ENCODE data around the gene TRIM56.

The TRIM56 gene

DNA sequence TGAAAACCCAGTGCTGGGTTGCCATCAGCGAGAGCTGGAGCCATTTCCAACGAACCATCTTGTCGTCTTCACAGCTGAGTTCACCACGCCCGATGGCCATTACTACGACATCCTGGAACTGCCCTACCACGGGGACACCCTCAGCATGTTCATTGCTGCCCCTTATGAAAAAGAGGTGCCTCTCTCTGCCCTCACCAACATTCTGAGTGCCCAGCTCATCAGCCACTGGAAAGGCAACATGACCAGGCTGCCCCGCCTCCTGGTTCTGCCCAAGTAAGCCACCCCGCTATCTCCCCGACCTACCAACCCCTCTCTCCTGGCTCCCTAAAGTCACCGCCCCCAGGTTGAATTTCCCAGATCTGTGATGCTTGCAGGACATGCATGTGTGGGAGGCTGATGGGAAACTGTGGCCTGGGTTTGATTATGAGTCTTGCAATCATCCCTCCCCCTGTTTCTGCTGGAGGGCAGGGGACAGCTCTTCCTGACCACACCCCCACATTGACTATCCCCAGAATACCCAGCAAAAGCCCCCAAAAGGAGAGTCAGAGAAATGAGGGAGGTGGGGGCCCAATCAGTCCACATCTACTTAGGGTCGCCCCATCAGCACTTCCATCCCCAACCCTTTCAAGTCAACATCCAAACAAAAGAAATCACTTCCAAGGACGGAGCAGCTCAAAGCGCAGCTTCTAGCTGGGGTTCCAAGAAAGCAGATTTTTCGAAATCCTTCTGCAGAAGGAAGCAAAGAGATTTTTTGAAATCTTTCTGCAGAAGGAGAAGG lies 48.5 kb downstream of the TRIM56 start:
- Histone ChIP-seq H3K4me2 (ENCODE audit: low read length) (no peak overlapping the region), H3K4me1 (no peaks in the 10 kb centered on the region), H3K9ac (no peak overlapping the region), H3K36me3 (ENCODE audit: control insufficient read depth, insufficient read depth, low read length) (no peaks in the 10 kb centered on the region), H2AFZ (no peak overlapping the region), H3K27ac (no peak overlapping the region), H3K79me2 (no peaks in the 10 kb centered on the region), H3K27me3 (ENCODE audit: control insufficient read depth, insufficient read depth, low read length) (no peaks in the 10 kb centered on the region), H3K4me3 (ENCODE audit: low read depth, low read length) (no peak overlapping the region), H3K9me3 (ENCODE audit: control insufficient read depth, low read length) (no peaks in the 10 kb centered on the region)
- TF ChIP-seq, protein P1, sequence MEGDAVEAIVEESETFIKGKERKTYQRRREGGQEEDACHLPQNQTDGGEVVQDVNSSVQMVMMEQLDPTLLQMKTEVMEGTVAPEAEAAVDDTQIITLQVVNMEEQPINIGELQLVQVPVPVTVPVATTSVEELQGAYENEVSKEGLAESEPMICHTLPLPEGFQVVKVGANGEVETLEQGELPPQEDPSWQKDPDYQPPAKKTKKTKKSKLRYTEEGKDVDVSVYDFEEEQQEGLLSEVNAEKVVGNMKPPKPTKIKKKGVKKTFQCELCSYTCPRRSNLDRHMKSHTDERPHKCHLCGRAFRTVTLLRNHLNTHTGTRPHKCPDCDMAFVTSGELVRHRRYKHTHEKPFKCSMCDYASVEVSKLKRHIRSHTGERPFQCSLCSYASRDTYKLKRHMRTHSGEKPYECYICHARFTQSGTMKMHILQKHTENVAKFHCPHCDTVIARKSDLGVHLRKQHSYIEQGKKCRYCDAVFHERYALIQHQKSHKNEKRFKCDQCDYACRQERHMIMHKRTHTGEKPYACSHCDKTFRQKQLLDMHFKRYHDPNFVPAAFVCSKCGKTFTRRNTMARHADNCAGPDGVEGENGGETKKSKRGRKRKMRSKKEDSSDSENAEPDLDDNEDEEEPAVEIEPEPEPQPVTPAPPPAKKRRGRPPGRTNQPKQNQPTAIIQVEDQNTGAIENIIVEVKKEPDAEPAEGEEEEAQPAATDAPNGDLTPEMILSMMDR (IDR thresholded peaks at IDR 0.05) = no peak

DNA sequence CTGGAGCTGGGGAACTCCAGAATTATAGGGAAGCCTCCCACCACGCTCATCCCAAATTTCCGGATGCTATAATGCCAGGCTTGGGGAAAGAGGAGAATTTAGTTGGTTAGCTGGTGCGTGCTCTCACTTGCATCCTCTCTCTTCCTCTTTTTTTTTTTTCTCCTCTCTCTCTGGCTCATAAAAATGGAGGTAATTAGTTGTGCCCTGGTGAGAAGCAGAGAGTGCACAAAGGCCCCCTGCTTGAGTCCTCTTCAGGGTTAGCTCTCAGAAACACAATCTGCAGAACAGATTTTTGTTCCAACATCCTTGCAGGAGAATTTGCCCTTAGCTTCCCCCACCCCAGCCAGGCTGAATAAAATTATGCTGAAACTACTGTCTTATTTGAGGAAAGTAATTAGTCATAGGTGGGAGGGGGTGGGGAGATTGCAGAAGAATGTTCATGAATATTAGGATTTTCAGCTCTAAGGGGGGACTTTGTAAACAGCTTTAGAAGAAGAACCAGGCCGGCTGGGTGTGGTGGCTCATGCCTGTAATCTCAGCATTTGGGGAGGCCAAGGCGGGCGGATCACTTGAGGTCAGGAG lies 49.2 kb downstream of the TRIM56 start:
- Histone ChIP-seq H3K36me3 (ENCODE audit: control insufficient read depth, insufficient read depth, low read length) (no peaks in the 10 kb centered on the region), H3K4me2 (ENCODE audit: low read length) (no peak overlapping the region), H3K9me3 (ENCODE audit: control insufficient read depth, low read length) (no peaks in the 10 kb centered on the region), H3K79me2 (no peaks in the 10 kb centered on the region), H2AFZ (no peak overlapping the region), H3K9ac (no peak overlapping the region), H3K4me3 (ENCODE audit: low read depth, low read length) (no peak overlapping the region), H3K27ac (no peak overlapping the region), H3K27me3 (ENCODE audit: control insufficient read depth, insufficient read depth, low read length) (no peaks in the 10 kb centered on the region), H3K4me1 (no peaks in the 10 kb centered on the region)
- TF ChIP-seq, protein P1 (IDR thresholded peaks at IDR 0.05) = no peak

DNA sequence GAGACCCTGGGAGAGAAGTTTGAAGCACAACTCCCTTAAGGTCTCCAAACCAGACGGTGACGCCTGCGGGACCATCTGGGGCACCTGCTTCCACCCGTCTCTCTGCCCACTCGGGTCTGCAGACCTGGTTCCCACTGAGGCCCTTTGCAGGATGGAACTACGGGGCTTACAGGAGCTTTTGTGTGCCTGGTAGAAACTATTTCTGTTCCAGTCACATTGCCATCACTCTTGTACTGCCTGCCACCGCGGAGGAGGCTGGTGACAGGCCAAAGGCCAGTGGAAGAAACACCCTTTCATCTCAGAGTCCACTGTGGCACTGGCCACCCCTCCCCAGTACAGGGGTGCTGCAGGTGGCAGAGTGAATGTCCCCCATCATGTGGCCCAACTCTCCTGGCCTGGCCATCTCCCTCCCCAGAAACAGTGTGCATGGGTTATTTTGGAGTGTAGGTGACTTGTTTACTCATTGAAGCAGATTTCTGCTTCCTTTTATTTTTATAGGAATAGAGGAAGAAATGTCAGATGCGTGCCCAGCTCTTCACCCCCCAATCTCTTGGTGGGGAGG lies 52.5 kb downstream of the TRIM56 start:
- TF ChIP-seq, protein P1 (IDR thresholded peaks at IDR 0.05) = no peak
- H3K9ac ChIP-seq = no peak overlapping the region
- no peaks in the 10 kb centered on the region for H3K36me3 ChIP-seq (ENCODE audit: control insufficient read depth, insufficient read depth, low read length)
- no peak overlapping the region for H2AFZ ChIP-seq
- no peak overlapping the region for H3K4me2 ChIP-seq (ENCODE audit: low read length)
- no peak overlapping the region for H3K4me3 ChIP-seq (ENCODE audit: low read depth, low read length)
- H3K79me2 ChIP-seq = no peaks in the 10 kb centered on the region
- H3K27ac ChIP-seq = no peak overlapping the region
- no peaks in the 10 kb centered on the region for H3K27me3 ChIP-seq (ENCODE audit: control insufficient read depth, insufficient read depth, low read length)
- no peaks in the 10 kb centered on the region for H3K9me3 ChIP-seq (ENCODE audit: control insufficient read depth, low read length)
- no peaks in the 10 kb centered on the region for H3K4me1 ChIP-seq

DNA sequence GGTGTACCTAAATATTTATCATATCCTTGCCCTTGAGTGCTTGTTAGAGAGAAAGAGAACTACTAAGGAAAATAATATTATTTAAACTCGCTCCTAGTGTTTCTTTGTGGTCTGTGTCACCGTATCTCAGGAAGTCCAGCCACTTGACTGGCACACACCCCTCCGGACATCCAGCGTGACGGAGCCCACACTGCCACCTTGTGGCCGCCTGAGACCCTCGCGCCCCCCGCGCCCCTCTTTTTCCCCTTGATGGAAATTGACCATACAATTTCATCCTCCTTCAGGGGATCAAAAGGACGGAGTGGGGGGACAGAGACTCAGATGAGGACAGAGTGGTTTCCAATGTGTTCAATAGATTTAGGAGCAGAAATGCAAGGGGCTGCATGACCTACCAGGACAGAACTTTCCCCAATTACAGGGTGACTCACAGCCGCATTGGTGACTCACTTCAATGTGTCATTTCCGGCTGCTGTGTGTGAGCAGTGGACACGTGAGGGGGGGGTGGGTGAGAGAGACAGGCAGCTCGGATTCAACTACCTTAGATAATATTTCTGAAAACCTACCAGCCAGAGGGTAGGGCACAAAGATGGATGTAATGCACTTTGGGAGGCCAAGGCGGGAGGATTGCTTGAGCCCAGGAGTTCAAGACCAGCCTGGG lies 53.1 kb downstream of the TRIM56 start:
- Histone ChIP-seq H3K4me1 (no peaks in the 10 kb centered on the region), H3K27me3 (ENCODE audit: control insufficient read depth, insufficient read depth, low read length) (no peaks in the 10 kb centered on the region), H2AFZ (peak overlapping the region; percentile 33), H3K36me3 (ENCODE audit: control insufficient read depth, insufficient read depth, low read length) (no peaks in the 10 kb centered on the region), H3K9me3 (ENCODE audit: control insufficient read depth, low read length) (no peaks in the 10 kb centered on the region), H3K4me3 (ENCODE audit: low read depth, low read length) (no peak overlapping the region), H3K79me2 (no peaks in the 10 kb centered on the region), H3K9ac (no peak overlapping the region), H3K4me2 (ENCODE audit: low read length) (no peak overlapping the region), H3K27ac (no peak overlapping the region)
- TF ChIP-seq, protein P1 (IDR thresholded peaks at IDR 0.05) = peak; percentile 84
